Natural killer cell (primary cell): Measurements from ENCODE around the gene LRRC1. TPM values are rescaled to one million over a fixed set of nuclear protein-coding genes. Genes with fewer than 3 reads are reported as not detected.

Experiments used
- ATAC-seq, 3 donors: fragments of 150-1000 bp in 2 of 3; fragments of 200-7000 bp in 1 of 3; cut with Tn5 transposase; 1 replicate in 1 of 3; 2 replicates in 2 of 3; pipeline ENCODE4 v1.10.0; 2021; ENCODE audit warnings: mild to moderate bottlenecking in 2 of 3, moderate library complexity in 2 of 3
- DNase-seq, 2 donors: peaks; one replicate each; pipeline versions ENCODE4 v3.0.0 to v3.0.0-alpha.2; 2013 to 2021; ENCODE audit warnings: mixed read lengths in 1 of 2
- H3K27ac ChIP-seq: one replicate; pipeline ENCODE4 v1.5.1; 2013; ENCODE audit warnings: mild to moderate bottlenecking, low read length
- H3K27me3 ChIP-seq: one replicate; pipeline ENCODE4 v1.6.1; 2013; ENCODE audit warnings: low read length; ENCODE audit not compliant: control insufficient read depth, insufficient read depth
- H3K36me3 ChIP-seq: one replicate; pipeline ENCODE4 v1.6.1; 2013; ENCODE audit warnings: low read length; ENCODE audit not compliant: control insufficient read depth, insufficient read depth
- H3K4me1 ChIP-seq: one replicate; pipeline ENCODE4 v1.6.1; 2013; ENCODE audit warnings: low read length; ENCODE audit not compliant: control insufficient read depth, insufficient read depth
- H3K4me3 ChIP-seq: one replicate; pipeline ENCODE4 v1.5.1; 2013; ENCODE audit warnings: low read length
- H3K9me3 ChIP-seq: one replicate; pipeline ENCODE4 v1.6.1; 2013; ENCODE audit warnings: low read length; ENCODE audit not compliant: control insufficient read depth, insufficient read depth
- H3K27ac Mint-ChIP-seq, 2 donors: one replicate each; pipeline ENCODE4 v1.8.0; 2022; ENCODE audit warnings: mild to moderate bottlenecking in 2 of 2, mixed read lengths in 2 of 2, moderate library complexity in 1 of 2
- H3K27me3 Mint-ChIP-seq, 2 donors: one replicate each; pipeline ENCODE4 v1.8.0; 2022; ENCODE audit warnings: low read depth in 2 of 2, mixed read lengths in 2 of 2
- H3K36me3 Mint-ChIP-seq: one replicate; pipeline ENCODE4 v1.8.0; 2022; ENCODE audit warnings: mixed read lengths
- H3K4me1 Mint-ChIP-seq, 2 donors: one replicate each; pipeline ENCODE4 v1.8.0; 2022; ENCODE audit warnings: mixed read lengths in 2 of 2
- H3K4me3 Mint-ChIP-seq: one replicate; pipeline ENCODE4 v1.8.0; 2022; ENCODE audit warnings: mild to moderate bottlenecking, moderate library complexity, mixed read lengths
- H3K9me3 Mint-ChIP-seq, 2 donors: one replicate each; pipeline ENCODE4 v1.8.0; 2022; ENCODE audit warnings: mixed read lengths in 2 of 2
- WGBS: methylation state at CpG from one replicate; pipeline ENCODE4 v1.1.7; 2013; ENCODE audit warnings: missing lambda C conversion rate; ENCODE audit not compliant: insufficient coverage; 5-methylcytosine and 5-hydroxymethylcytosine counted together
- intact Hi-C: fragments of 100-400 bp; cut with micrococcal nuclease; formaldehyde crosslinking; loops from one replicate; pipeline ENCODE4 v1.14.2; 2022
- total RNA-seq, 4 donors: library from RNA; stranded (reverse); fragments of 120-200 nt in 1 of 4; gene quantifications; one replicate each; pipeline versions ENCODE4 v1.2.3 to v1.2.4, GENCODE V29; 2013 to 2022
- TF ChIP-seq, protein P1 (sequence below): fragments of 200-600 bp; IDR thresholded peaks from one replicate; pipeline ENCODE4 v1.8.0; 2022; ENCODE audit warnings: antibody characterized with exemption

The LRRC1 gene
- total RNA-seq, 3 donors from 2014 or later (not counting 1 experiment from before 2014, with no cell fraction given) = 2.0 to 5.6 (median 3.7) TPM

DNA sequence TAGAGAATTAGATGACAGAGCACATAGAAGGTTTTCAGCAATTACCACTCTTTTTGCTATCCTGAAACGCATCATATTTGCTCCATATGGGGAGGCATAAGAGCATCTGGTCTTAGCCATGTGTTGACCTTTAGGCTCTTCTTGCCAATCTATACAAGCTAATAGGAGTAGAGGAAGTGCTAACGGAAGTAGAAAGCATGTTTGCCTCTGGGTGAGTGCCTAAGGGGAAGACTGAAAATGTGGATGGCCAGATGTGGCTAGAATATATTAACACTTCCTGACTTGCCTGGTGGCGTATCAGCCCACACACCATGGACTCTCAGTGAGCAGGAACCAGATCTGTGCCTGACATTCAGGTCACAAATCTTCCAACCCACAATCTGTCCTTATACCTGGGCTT lies 136.3 kb downstream of the LRRC1 start:
- H3K9me3 ChIP-seq = no peaks in the 10 kb centered on the region
- intact Hi-C loops = no loop called here
- TF ChIP-seq, protein P1, sequence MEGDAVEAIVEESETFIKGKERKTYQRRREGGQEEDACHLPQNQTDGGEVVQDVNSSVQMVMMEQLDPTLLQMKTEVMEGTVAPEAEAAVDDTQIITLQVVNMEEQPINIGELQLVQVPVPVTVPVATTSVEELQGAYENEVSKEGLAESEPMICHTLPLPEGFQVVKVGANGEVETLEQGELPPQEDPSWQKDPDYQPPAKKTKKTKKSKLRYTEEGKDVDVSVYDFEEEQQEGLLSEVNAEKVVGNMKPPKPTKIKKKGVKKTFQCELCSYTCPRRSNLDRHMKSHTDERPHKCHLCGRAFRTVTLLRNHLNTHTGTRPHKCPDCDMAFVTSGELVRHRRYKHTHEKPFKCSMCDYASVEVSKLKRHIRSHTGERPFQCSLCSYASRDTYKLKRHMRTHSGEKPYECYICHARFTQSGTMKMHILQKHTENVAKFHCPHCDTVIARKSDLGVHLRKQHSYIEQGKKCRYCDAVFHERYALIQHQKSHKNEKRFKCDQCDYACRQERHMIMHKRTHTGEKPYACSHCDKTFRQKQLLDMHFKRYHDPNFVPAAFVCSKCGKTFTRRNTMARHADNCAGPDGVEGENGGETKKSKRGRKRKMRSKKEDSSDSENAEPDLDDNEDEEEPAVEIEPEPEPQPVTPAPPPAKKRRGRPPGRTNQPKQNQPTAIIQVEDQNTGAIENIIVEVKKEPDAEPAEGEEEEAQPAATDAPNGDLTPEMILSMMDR = no peak
- no peaks in the 10 kb centered on the region for H3K36me3 ChIP-seq
- no peaks in the 10 kb centered on the region for H3K9me3 Mint-ChIP-seq
- peaks cover 0 to 3% of the 10 kb centered on the region in 2 donors for H3K27me3 Mint-ChIP-seq
- ATAC-seq (no peak), DNase-seq (no peak)
- H3K36me3 Mint-ChIP-seq = no peaks in the 10 kb centered on the region
- no peak overlapping the region for H3K4me3 ChIP-seq
- no peaks in the 10 kb centered on the region for H3K4me1 Mint-ChIP-seq
- no peak overlapping the region for H3K27ac Mint-ChIP-seq
- no peak overlapping the region for H3K27ac ChIP-seq
- no peak overlapping the region for H3K4me3 Mint-ChIP-seq
- WGBS = 59% methylated on average over 3 of the region's 3 CpGs
- H3K4me1 ChIP-seq = no peaks in the 10 kb centered on the region
- no peaks in the 10 kb centered on the region for H3K27me3 ChIP-seq

DNA sequence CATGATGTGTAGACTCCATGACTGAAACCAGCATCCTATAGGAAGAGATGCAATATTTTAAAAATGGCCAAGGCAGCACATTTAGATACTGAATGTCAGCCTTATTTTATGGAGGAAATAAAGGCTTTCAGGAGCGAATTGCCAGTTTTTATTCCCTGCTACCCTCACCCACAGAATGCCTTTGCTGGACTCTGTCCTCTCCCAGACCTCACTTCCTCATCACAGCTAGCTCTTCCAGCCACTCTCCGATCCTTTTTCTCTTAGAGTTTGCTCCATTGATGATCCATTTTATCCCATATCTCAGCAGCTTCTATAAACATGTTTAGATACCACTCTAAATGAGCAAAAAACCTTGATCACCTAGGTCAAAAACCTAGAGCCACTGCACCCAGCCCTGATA lies 137.7 kb downstream of the LRRC1 start:
- H3K9me3 Mint-ChIP-seq = no peaks in the 10 kb centered on the region
- no peak for ATAC-seq
- no peaks in the 10 kb centered on the region for H3K36me3 Mint-ChIP-seq
- intact Hi-C loops = no loop called here
- Histone ChIP-seq H3K27me3 (no peaks in the 10 kb centered on the region), H3K4me1 (no peaks in the 10 kb centered on the region), H3K4me3 (no peak overlapping the region), H3K27ac (no peak overlapping the region), H3K36me3 (no peaks in the 10 kb centered on the region), H3K9me3 (no peaks in the 10 kb centered on the region)
- H3K27ac Mint-ChIP-seq = no peak overlapping the region
- WGBS = 99% methylated on average over 2 of the region's 2 CpGs
- H3K4me1 Mint-ChIP-seq = no peaks in the 10 kb centered on the region
- H3K4me3 Mint-ChIP-seq = no peak overlapping the region
- H3K27me3 Mint-ChIP-seq = peaks cover 0 to 3% of the 10 kb centered on the region in 2 donors
- TF ChIP-seq, protein P1 = no peak
- no peak for DNase-seq

DNA sequence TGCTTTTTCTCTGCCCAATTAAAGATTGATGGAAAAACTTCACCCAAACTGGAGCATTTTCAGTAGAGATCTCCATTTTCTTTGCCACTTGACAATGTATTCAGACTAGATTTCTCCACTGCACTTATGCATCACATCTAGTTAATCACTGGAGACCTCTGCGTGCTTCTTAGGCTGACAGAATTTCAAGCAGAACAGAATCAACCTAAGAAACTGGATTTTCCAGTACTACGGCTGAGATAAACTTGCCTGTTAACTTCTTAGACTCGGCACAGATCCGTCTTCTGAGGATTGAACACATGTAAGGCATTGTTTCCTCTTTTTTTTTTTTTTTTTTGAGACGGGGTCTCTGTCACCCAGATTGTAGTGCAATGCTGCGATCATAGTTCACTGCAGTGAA lies 139.2 kb downstream of the LRRC1 start:
- TF ChIP-seq, protein P1 = no peak
- Histone ChIP-seq H3K4me1 (no peaks in the 10 kb centered on the region), H3K27ac (no peak overlapping the region), H3K36me3 (no peaks in the 10 kb centered on the region), H3K4me3 (no peak overlapping the region), H3K9me3 (no peaks in the 10 kb centered on the region), H3K27me3 (no peaks in the 10 kb centered on the region)
- Mint-ChIP-seq H3K4me3 (no peak overlapping the region), H3K27ac (no peak overlapping the region), H3K9me3 (no peaks in the 10 kb centered on the region), H3K4me1 (no peaks in the 10 kb centered on the region), H3K27me3 (peaks cover 0 to 3% of the 10 kb centered on the region in 2 donors), H3K36me3 (no peaks in the 10 kb centered on the region)
- no peak for ATAC-seq
- 95% methylated on average over 6 of the region's 6 CpGs for WGBS
- intact Hi-C loops = no loop called here
- DNase-seq = no peak

DNA sequence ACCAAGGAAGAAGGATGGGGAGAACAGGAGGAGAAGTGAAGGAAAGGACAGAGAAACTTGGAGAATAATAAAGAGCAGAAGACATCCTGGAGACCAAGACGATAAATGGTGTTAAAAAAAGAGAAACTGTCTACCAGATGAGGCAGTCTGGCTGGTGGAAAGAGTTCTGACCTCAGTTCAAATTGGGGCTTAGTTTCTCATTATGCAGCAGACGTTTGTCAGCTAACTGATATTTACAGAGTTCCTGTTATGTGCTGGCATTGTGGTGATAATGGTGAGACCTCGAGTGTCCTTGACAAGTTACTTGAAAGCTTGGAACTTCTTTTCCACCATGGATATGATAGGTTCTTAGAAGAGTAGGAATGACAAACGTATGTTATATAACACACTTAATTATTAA lies 142.7 kb downstream of the LRRC1 start:
- Mint-ChIP-seq H3K27ac (no peak overlapping the region), H3K4me1 (no peaks in the 10 kb centered on the region), H3K9me3 (peaks cover 0 to 2% of the 10 kb centered on the region in 2 donors), H3K4me3 (no peak overlapping the region), H3K36me3 (no peaks in the 10 kb centered on the region), H3K27me3 (peaks cover 0 to 3% of the 10 kb centered on the region in 2 donors)
- WGBS = 33% methylated on average over 2 of the region's 4 CpGs
- intact Hi-C loops = no loop called here
- H3K4me1 ChIP-seq = no peaks in the 10 kb centered on the region
- H3K4me3 ChIP-seq = no peak overlapping the region
- no peaks in the 10 kb centered on the region for H3K27me3 ChIP-seq
- H3K9me3 ChIP-seq = no peaks in the 10 kb centered on the region
- no peak for ATAC-seq
- no peaks in the 10 kb centered on the region for H3K36me3 ChIP-seq
- H3K27ac ChIP-seq = no peak overlapping the region
- TF ChIP-seq, protein P1 = no peak
- no peak for DNase-seq
